GM12865 (cell line): ENCODE measurements around the gene SUMO2.
A peak's percentile ranks its signal among the peaks of the same experiment; 100 is the strongest.

Experiments
- DNase-seq: peaks from one replicate; pipeline ENCODE4 v3.0.0; 2010; ENCODE audit warnings: low read depth
- H3K4me3 ChIP-seq: 2 replicates; pipeline ENCODE4 v1.5.1; 2011; ENCODE audit warnings: mild to moderate bottlenecking, low read depth, low read length, control low read depth
- TF ChIP-seq, protein P1 (sequence below): IDR thresholded peaks from 2 replicates; pipeline ENCODE4 v1.5.1; 2011; ENCODE audit warnings: low read length, control low read depth, low read depth, inconsistent platforms; ENCODE audit not compliant: insufficient read depth; ENCODE audit errors: missing control alignments

SUMO2 gene

DNA sequence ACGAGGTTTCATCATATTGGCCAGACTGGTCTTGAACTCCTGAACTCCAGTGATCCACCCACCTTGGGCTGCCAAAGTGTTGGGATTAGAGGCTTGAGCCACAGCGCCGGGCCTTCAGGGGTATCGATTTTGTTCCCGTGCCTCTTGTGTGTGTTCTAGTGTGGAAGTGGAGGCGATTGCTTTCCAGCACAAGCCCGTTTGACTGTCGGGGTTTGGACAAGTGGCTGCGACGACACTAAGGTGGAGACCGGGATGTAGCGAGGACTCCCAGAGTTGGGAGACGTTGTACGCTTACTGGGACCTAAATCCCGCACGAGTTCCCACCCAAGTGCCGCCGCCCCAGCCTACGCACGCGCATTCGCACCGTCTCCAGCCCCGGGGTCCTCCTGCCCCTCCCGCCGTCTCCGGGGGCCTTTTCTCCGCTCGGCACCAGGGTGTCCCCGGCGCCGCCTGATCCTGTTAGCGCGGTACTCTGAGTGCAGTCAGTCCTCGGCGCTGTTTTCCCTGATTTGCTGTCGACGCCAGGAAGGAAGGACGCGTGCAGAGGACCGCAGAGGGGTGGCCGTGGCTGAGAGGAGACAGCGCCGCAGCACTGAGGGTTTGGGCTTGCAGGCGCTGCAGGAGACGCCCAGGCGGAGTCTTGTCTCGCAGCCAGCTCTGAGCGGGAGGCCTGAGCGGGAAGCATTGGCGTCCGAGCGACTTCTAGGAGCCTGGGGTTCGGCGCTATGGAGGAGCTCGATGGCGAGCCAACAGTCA, 22.5 kb upstream of the SUMO2 start, which contains the start of gene NUP85:
Gene NUP85, plus strand, starts transcription at position 643 of the 756 bp plus-strand sequence. Its CDS starts 83 bp downstream, at position 726.
- TF ChIP-seq, protein P1, sequence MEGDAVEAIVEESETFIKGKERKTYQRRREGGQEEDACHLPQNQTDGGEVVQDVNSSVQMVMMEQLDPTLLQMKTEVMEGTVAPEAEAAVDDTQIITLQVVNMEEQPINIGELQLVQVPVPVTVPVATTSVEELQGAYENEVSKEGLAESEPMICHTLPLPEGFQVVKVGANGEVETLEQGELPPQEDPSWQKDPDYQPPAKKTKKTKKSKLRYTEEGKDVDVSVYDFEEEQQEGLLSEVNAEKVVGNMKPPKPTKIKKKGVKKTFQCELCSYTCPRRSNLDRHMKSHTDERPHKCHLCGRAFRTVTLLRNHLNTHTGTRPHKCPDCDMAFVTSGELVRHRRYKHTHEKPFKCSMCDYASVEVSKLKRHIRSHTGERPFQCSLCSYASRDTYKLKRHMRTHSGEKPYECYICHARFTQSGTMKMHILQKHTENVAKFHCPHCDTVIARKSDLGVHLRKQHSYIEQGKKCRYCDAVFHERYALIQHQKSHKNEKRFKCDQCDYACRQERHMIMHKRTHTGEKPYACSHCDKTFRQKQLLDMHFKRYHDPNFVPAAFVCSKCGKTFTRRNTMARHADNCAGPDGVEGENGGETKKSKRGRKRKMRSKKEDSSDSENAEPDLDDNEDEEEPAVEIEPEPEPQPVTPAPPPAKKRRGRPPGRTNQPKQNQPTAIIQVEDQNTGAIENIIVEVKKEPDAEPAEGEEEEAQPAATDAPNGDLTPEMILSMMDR, result no peak
- H3K4me3 ChIP-seq, result peak within 1 kb of the TSS; percentile 89
- DNase-seq, result peak; percentile 95

DNA sequence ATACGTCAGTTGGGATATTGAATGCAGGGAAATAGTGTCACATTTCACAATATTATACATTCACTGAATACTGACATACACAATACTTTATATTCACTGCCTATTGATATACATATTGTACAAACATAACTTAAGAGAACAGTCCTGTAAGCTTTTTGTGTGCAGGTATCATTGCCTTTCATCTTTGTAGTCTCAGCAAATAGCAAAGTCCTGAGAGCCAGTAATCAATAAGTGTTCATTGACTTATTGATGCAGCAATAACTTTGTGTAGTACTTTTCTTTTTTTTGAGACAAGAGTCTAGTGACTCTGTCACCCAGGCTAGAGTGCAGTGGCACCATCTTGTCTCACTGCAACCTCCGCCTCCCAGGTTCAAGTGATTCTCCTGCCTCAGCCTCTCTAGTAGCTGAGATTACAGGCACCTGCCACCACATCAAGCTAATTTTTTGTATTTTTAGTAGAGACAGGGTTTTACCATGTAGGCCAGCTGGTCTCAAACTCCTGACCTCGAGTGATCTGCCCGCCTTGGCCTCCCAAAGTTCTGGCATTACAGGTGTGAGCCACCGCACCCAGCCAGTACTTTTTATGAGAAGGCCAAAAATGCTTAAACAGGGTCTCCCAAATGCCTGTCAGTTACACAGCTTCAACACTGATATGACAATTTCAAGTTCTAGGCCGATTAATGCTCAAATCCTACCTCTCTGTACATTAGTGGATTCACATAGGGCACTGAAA, 17.3 kb upstream of the SUMO2 start:
- TF ChIP-seq, protein P1, result no peak
- DNase-seq, result no peak
- H3K4me3 ChIP-seq, result no peak overlapping the region

- TF ChIP-seq, protein P1, result no peak
- DNase-seq, result no peak
These were observed 12.1 kb upstream of the SUMO2 start for GRCh38 chr17:75194879-75195278.

GRCh38 chr17:75191584-75191983, 8.8 kb upstream of the SUMO2 start:
- H3K4me3 ChIP-seq, result no peak overlapping the region
- TF ChIP-seq, protein P1, result no peak

More at GRCh38 chr17:75194879-75195278, 12.1 kb upstream of the SUMO2 start:
- no peak overlapping the region for H3K4me3 ChIP-seq

DNA sequence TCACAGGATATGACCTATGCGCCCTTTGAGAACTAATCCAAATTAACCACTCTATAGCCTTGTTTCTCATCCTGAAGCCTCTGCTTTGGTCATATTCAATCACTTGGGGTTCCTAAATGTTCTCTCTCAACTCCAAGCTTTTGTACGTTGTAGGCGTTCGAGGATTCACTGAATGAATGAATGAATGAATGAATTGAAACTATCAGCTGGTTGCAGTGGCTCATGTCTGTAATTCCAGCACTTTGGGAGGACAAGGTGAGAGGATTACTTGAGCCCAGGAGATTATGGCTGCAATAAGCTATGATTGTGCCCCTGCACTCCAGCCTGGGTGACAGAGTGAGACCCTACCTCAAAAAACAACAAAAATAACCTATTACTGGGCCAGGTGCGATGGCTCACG, 5.9 kb upstream of the SUMO2 start:
- no peak for DNase-seq
- no peak overlapping the region for H3K4me3 ChIP-seq
- TF ChIP-seq, protein P1, result no peak

More at GRCh38 chr17:75191584-75191983, 8.8 kb upstream of the SUMO2 start:
- no peak for DNase-seq

- TF ChIP-seq, protein P1, result no peak
- H3K4me3 ChIP-seq, result no peak overlapping the region
- DNase-seq, result no peak
These were observed 1.5 kb upstream of the SUMO2 start for GRCh38 chr17:75183999-75184884.
